Stomach (tissue), 9 donors: ENCODE measurements around the gene ARFIP1. TPM values are rescaled to one million over a fixed set of nuclear protein-coding genes. Genes with fewer than 3 reads are reported as not detected.

Source experiments
- DNase-seq, 2 donors: peaks; one replicate each; pipeline versions ENCODE4 v3.0.0 to v3.0.0-alpha.2; 2013 to 2019
- H3K27ac ChIP-seq, 5 donors: fragments of 200-600 bp in 4 of 5; sonication (generic) in 4 of 5; one replicate each; pipeline ENCODE4 v1.5.1; 2013 to 2019; ENCODE audit warnings: mild to moderate bottlenecking in 1 of 5, moderate library complexity in 1 of 5
- H3K27me3 ChIP-seq, 3 donors: fragments of 200-600 bp; sonication (generic); one replicate each; pipeline ENCODE4 v1.5.1; 2017 to 2019; ENCODE audit warnings: mixed run types in 1 of 3
- H3K36me3 ChIP-seq, 4 donors: fragments of 200-600 bp; sonication (generic); 1 replicate in 3 of 4; 2 replicates in 1 of 4; pipeline ENCODE4 v1.5.1; 2016 to 2019
- H3K4me1 ChIP-seq, 4 donors: fragments of 200-600 bp; sonication (generic); one replicate each; pipeline ENCODE4 v1.5.1; 2016 to 2019
- H3K4me3 ChIP-seq, 4 donors: fragments of 200-600 bp; sonication (generic) in 3 of 4; one replicate each; pipeline ENCODE4 v1.5.1; 2016 to 2019; ENCODE audit warnings: mild to moderate bottlenecking in 1 of 4
- H3K9me3 ChIP-seq, 4 donors: fragments of 200-600 bp; sonication (generic); one replicate each; pipeline ENCODE4 v1.5.1; 2016 to 2019
- CTCF ChIP-seq, 7 experiments: fragments of 450-650 bp in 4 of 7; fragments of 200-600 bp in 3 of 7; sonication (generic) in 3 of 7; IDR thresholded peaks; one replicate each; pipeline ENCODE4 v1.5.1; 2016 to 2019; ENCODE audit warnings: antibody characterized with exemption in 7 of 7, control low read depth in 2 of 7, mild to moderate bottlenecking in 1 of 7
- EP300 ChIP-seq: sonication (generic); formaldehyde crosslinking; IDR thresholded peaks from one replicate; pipeline ENCODE4 v1.6.1; 2017; ENCODE audit warnings: antibody characterized with exemption
- POLR2A ChIP-seq, 4 donors: fragments of 450-650 bp; IDR thresholded peaks; one replicate each; pipeline ENCODE4 v1.6.1; 2016; ENCODE audit warnings: antibody characterized with exemption in 4 of 4, control low read depth in 2 of 4, mild to moderate bottlenecking in 1 of 4, moderate library complexity in 1 of 4
- POLR2AphosphoS5 ChIP-seq, 3 donors: sonication (generic); formaldehyde crosslinking; IDR thresholded peaks; one replicate each; pipeline ENCODE4 v1.6.1; 2016; ENCODE audit warnings: antibody characterized with exemption in 3 of 3
- WGBS, 5 donors: extraction: QIAGEN DNeasy Blood & Tissue Kit in 3 of 5; methylation state at CpG; one replicate each; pipeline versions ENCODE4 v1.1.5 to v1.1.7; 2013 to 2018; 5-methylcytosine and 5-hydroxymethylcytosine counted together
- intact Hi-C: fragments of 100-400 bp; cut with DNase I; formaldehyde crosslinking; loops from one replicate; pipeline ENCODE4 v1.15.1; 2023; ENCODE audit warnings: low total_unique reads
- polyA plus RNA-seq, 3 donors: library from polyadenylated mRNA; stranded (reverse); fragments of 200-250 nt; gene quantifications; one replicate each; pipeline ENCODE4 v1.2.3, GENCODE V29; 2013
- total RNA-seq, 5 donors: library from RNA; depleted of rRNA; stranded (reverse); fragments of >200 nt; gene quantifications; one replicate each; pipeline versions ENCODE4 v1.1.0 to v1.2.3, GENCODE V29; 2014 to 2016
- donor health status: healthy with polysubstance abuse.
- donor health status: Bipolar disorder and iron deficiency.
- donor health status: healthy.

ARFIP1 gene
- total and polyA plus RNA-seq, 8 donors, result 15.3 to 103 (median 39.4) TPM

GRCh38 chr4:152734699-152735050, 45.1 kb upstream of the ARFIP1 start:
- intact Hi-C loops, result no loop called here
- Histone ChIP-seq H3K27me3 (no peaks in the 10 kb centered on the region), H3K27ac (no peak overlapping the region), H3K36me3 (no peaks in the 10 kb centered on the region), H3K9me3 (no peaks in the 10 kb centered on the region), H3K4me3 (no peak overlapping the region), H3K4me1 (no peaks in the 10 kb centered on the region)
- DNase-seq, result no peak
- WGBS, 5 donors, result 61 to 75% (median 66%) methylated on average over 3 of the region's 3 CpGs
- TF ChIP-seq EP300 (no peak), CTCF (IDR thresholded peaks at IDR 0.05) (no peak), POLR2A (IDR thresholded peaks at IDR 0.05) (no peak), POLR2AphosphoS5 (IDR thresholded peaks at IDR 0.05) (no peak)

- intact Hi-C loops, result no loop called here
- no peak overlapping the region for H3K4me3 ChIP-seq
- H3K4me1 ChIP-seq, result no peaks in the 10 kb centered on the region
- H3K9me3 ChIP-seq, result no peaks in the 10 kb centered on the region
- H3K27ac ChIP-seq, result no peak overlapping the region
- no peak for TF ChIP-seq POLR2A (IDR thresholded peaks at IDR 0.05)
- peak in 5 of 7 experiments; percentile 32 to 46 (median 38) for TF ChIP-seq CTCF (IDR thresholded peaks at IDR 0.05)
- no peak for TF ChIP-seq EP300
- no peak for TF ChIP-seq POLR2AphosphoS5 (IDR thresholded peaks at IDR 0.05)
- DNase-seq, result peak in 1 of 2 donors; percentile 47
- H3K36me3 ChIP-seq, result no peaks in the 10 kb centered on the region
- no peaks in the 10 kb centered on the region for H3K27me3 ChIP-seq
- 10 to 17% (median 11%) methylated on average over 2 of the region's 2 CpGs for WGBS, 5 donors
These were observed 44.3 kb upstream of the ARFIP1 start for GRCh38 chr4:152735396-152735859.

- Histone ChIP-seq H3K4me3 (no peak overlapping the region), H3K36me3 (no peaks in the 10 kb centered on the region), H3K9me3 (no peaks in the 10 kb centered on the region), H3K27ac (no peak overlapping the region), H3K27me3 (no peaks in the 10 kb centered on the region), H3K4me1 (no peaks in the 10 kb centered on the region)
- no peak for TF ChIP-seq EP300
- TF ChIP-seq POLR2A (IDR thresholded peaks at IDR 0.05), result no peak
- no peak for TF ChIP-seq CTCF (IDR thresholded peaks at IDR 0.05)
- TF ChIP-seq POLR2AphosphoS5 (IDR thresholded peaks at IDR 0.05), result no peak
- WGBS, 5 donors, result 58 to 75% (median 69%) methylated on average over 3 of the region's 3 CpGs
- intact Hi-C loops, result no loop called here
- DNase-seq, result no peak
These were observed 43.8 kb upstream of the ARFIP1 start for GRCh38 chr4:152735906-152736305.

- intact Hi-C loops, result no loop called here
These were observed 40.9 kb upstream of the ARFIP1 start for GRCh38 chr4:152738827-152739226.

More at GRCh38 chr4:152738827-152739226, 40.9 kb upstream of the ARFIP1 start:
- peak in 1 of 2 donors; percentile 39 for DNase-seq
- no peak overlapping the region for H3K4me3 ChIP-seq
- TF ChIP-seq EP300 (no peak), POLR2A (IDR thresholded peaks at IDR 0.05) (no peak), POLR2AphosphoS5 (IDR thresholded peaks at IDR 0.05) (no peak), CTCF (IDR thresholded peaks at IDR 0.05) (no peak)
- no peaks in the 10 kb centered on the region for H3K4me1 ChIP-seq
- no peaks in the 10 kb centered on the region for H3K36me3 ChIP-seq
- no peaks in the 10 kb centered on the region for H3K27me3 ChIP-seq
- no peaks in the 10 kb centered on the region for H3K9me3 ChIP-seq
- WGBS, 5 donors, result 19 to 46% (median 24%) methylated on average over 3 of the region's 3 CpGs
- H3K27ac ChIP-seq, result no peak overlapping the region
